ENCODE measurements around the gene FAM98A. TPM values are rescaled to one million over a fixed set of nuclear protein-coding genes. Genes with fewer than 3 reads are reported as not detected.

The FAM98A gene
- total and polyA plus RNA-seq, 10 of the 15 experiments (the other 5 are each of a cell fraction or from before 2014, with no cell fraction given), result 29.7 to 231 (median 80.2) TPM

DNA sequence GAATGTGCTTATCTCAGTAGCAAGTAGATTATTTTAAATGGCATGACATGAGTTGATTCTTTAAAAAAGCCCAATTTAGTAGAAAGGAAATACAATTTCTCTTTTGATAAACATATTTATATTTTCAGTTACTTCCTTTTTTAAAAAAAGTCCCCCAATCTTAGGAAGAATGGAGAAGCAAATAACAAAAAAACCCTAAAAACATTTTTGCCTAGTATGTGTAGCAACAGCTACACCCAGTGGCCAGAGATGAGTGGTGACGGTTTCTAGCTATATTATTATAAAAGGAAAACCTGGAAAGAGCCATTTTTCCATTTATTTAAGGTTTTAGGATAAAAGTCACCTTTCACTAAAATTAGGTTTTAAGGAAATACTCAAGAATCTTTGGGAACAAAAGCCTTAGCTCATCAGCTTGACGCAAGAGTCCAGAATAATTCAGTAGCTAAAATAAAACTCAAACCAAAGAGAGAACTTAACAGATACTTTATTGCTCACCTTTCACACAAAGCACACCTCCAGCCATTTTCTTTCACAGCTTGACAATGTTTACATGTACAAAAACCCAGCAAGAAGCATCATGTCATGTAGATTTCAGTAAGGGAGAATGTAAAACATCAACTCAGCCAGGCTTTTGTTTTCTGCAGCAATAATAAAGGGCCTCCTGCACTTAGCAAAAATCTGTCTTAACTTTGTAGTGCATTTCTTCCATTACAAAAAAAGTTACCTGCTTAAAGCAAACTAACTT is 15.7 kb downstream of the FAM98A start (continued):
- no peak for TF ChIP-seq CBFB (IDR thresholded peaks at IDR 0.05; ENCODE audit: low read depth)

DNA sequence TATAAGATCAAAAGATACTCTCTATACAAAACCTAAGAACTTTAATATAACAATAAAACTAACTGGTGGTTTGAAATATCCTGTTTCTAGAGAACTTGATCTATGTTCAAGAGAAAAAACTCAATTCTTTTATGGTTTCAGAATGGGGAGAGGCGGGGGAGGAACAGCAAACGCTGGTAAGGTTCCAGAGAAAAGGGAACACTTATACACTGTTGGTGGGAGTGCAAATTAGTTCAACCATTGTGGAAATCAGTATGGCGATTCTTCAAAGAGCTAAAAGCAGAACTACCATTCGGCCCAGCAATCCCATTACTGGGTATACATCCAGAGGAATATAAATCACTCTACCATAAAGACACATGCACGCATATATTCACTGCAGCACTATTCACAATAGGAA is 17.2 kb downstream of the FAM98A start:
- no peak overlapping the region for H3K27ac ChIP-seq (ENCODE audit: control insufficient read depth, insufficient read depth)
- no peak overlapping the region for H3K9ac ChIP-seq (ENCODE audit: control insufficient read depth, insufficient read depth, low read length)
- SMC1A ChIA-PET (ENCODE audit: uncharacterized antibody, unreplicated experiment), result interaction anchor here (0.6 to 3.6 kb wide), 14 partner anchors 11 to 812 kb away, joined by 3 to 85 read pairs (median 9); partner anchors contain the start of genes FAM98A and RASGRP3
- no peaks in the 10 kb centered on the region for H4K20me1 ChIP-seq (ENCODE audit: control insufficient read depth, insufficient read depth)
- no TSS peak for BruUV-seq (replicated peaks)
- no peaks in the 10 kb centered on the region for H3K9me3 ChIP-seq (replicated peaks; ENCODE audit: control insufficient read depth, insufficient read depth, low read length)
- H3K4me1 ChIP-seq (ENCODE audit: control insufficient read depth, insufficient read depth, low read length), result peaks cover 3% of the 10 kb centered on the region; the same call in 1 of the 2 replicates
- intact Hi-C loops (cut with micrococcal nuclease; ENCODE audit: unreplicated experiment), result loop anchor here (2.0 to 10.0 kb wide), 5 partner anchors 105 to 1027 kb away; partner anchors contain the start of genes LTBP1 and RASGRP3
- no peak overlapping the region for H3K4me2 ChIP-seq (ENCODE audit: control insufficient read depth, insufficient read depth)
- in situ Hi-C loops (cut with MboI), result loop anchor here (25.0 kb wide), 1 partner anchor 820 kb away; no protein-coding TSS in a partner anchor
- H3K36me3 ChIP-seq (ENCODE audit: control insufficient read depth in 2 of 2, insufficient read depth in 2 of 2, low read length in 1 of 2), result peaks cover 4 to 13% of the 10 kb centered on the region in 2 experiments
- no peak for DNase-seq (ENCODE audit: low read depth, low spot score)
- no peak overlapping the region for H3K4me3 ChIP-seq
- no peak for ATAC-seq
- CTCF ChIA-PET, result interaction anchor here (1.0 to 3.6 kb wide), 14 partner anchors 10 to 808 kb away, joined by 3 to 84 read pairs (median 10); partner anchors contain the start of genes FAM98A and RASGRP3
- H3K79me2 ChIP-seq (ENCODE audit: control insufficient read depth, insufficient read depth, low read length), result no peaks in the 10 kb centered on the region; the same call in 1 of the 2 replicates
- RAD21 ChIA-PET (ENCODE audit: unreplicated experiment), result interaction anchor here (1.6 to 3.6 kb wide), 10 partner anchors 8 to 202 kb away, joined by 5 to 104 read pairs (median 18); partner anchors contain the start of genes FAM98A and RASGRP3
- H3K27me3 ChIP-seq (replicated peaks in 1 of 2; ENCODE audit: control insufficient read depth in 2 of 2, insufficient read depth in 2 of 2, low read length in 1 of 2), result no peaks in the 10 kb centered on the region
- WGBS (ENCODE audit: insufficient coverage, insufficient replicate concordance, low lambda C conversion rate, missing lambda C conversion rate), result 44% methylated on average over 5 of the region's 5 CpGs
- POLR2A ChIA-PET, result no interaction called here
- no peak overlapping the region for H2AFZ ChIP-seq (ENCODE audit: control insufficient read depth, low read depth, low read length)
- no peak for FAIRE-seq
- TF ChIP-seq CEBPB (IDR thresholded peaks at IDR 0.05; ENCODE audit: borderline replicate concordance in 1 of 2, low read depth in 2 of 2, low read length in 2 of 2), result no peak
- TF ChIP-seq LARP7 (IDR thresholded peaks at IDR 0.05), result no peak
- no peak for TF ChIP-seq TARDBP (IDR thresholded peaks at IDR 0.05; ENCODE audit: borderline replicate concordance)
- TF ChIP-seq NR2C2 (IDR thresholded peaks at IDR 0.05; ENCODE audit: borderline replicate concordance, control insufficient read depth, insufficient read length, low read depth), result no peak
- no peak for TF ChIP-seq CREM (IDR thresholded peaks at IDR 0.05; ENCODE audit: low read depth)
- TF ChIP-seq HDAC2 (IDR thresholded peaks at IDR 0.05), result no peak
- TF ChIP-seq SMARCA5 (IDR thresholded peaks at IDR 0.05), result no peak
- TF ChIP-seq, protein P1, sequence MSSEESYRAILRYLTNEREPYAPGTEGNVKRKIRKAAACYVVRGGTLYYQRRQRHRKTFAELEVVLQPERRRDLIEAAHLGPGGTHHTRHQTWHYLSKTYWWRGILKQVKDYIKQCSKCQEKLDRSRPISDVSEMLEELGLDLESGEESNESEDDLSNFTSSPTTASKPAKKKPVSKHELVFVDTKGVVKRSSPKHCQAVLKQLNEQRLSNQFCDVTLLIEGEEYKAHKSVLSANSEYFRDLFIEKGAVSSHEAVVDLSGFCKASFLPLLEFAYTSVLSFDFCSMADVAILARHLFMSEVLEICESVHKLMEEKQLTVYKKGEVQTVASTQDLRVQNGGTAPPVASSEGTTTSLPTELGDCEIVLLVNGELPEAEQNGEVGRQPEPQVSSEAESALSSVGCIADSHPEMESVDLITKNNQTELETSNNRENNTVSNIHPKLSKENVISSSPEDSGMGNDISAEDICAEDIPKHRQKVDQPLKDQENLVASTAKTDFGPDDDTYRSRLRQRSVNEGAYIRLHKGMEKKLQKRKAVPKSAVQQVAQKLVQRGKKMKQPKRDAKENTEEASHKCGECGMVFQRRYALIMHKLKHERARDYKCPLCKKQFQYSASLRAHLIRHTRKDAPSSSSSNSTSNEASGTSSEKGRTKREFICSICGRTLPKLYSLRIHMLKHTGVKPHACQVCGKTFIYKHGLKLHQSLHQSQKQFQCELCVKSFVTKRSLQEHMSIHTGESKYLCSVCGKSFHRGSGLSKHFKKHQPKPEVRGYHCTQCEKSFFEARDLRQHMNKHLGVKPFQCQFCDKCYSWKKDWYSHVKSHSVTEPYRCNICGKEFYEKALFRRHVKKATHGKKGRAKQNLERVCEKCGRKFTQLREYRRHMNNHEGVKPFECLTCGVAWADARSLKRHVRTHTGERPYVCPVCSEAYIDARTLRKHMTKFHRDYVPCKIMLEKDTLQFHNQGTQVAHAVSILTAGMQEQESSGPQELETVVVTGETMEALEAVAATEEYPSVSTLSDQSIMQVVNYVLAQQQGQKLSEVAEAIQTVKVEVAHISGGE (CRISPR knock-in tag; IDR thresholded peaks at IDR 0.05), result no peak
- no peak for TF ChIP-seq BCL11A (IDR thresholded peaks at IDR 0.05; ENCODE audit: low read depth, low read length)
- no peak for TF ChIP-seq FOS (IDR thresholded peaks at IDR 0.05; ENCODE audit: borderline replicate concordance, extremely low read depth, insufficient read length)
- TF ChIP-seq, protein P2, sequence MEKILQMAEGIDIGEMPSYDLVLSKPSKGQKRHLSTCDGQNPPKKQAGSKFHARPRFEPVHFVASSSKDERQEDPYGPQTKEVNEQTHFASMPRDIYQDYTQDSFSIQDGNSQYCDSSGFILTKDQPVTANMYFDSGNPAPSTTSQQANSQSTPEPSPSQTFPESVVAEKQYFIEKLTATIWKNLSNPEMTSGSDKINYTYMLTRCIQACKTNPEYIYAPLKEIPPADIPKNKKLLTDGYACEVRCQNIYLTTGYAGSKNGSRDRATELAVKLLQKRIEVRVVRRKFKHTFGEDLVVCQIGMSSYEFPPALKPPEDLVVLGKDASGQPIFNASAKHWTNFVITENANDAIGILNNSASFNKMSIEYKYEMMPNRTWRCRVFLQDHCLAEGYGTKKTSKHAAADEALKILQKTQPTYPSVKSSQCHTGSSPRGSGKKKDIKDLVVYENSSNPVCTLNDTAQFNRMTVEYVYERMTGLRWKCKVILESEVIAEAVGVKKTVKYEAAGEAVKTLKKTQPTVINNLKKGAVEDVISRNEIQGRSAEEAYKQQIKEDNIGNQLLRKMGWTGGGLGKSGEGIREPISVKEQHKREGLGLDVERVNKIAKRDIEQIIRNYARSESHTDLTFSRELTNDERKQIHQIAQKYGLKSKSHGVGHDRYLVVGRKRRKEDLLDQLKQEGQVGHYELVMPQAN (conservative IDR thresholded peaks at IDR 0.05), result no peak
- TF ChIP-seq, protein P3, sequence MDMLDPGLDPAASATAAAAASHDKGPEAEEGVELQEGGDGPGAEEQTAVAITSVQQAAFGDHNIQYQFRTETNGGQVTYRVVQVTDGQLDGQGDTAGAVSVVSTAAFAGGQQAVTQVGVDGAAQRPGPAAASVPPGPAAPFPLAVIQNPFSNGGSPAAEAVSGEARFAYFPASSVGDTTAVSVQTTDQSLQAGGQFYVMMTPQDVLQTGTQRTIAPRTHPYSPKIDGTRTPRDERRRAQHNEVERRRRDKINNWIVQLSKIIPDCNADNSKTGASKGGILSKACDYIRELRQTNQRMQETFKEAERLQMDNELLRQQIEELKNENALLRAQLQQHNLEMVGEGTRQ (IDR thresholded peaks at IDR 0.05; ENCODE audit: borderline replicate concordance, low read depth, low read length), result no peak
- no peak for TF ChIP-seq POU2F2 (IDR thresholded peaks at IDR 0.05; ENCODE audit: borderline replicate concordance, low read depth, low read length)
- no peak for TF ChIP-seq DPF2 (IDR thresholded peaks at IDR 0.05)
- no peak for TF ChIP-seq BRCA1 (IDR thresholded peaks at IDR 0.05; ENCODE audit: low read depth, low read length)
